HG02642 (cell line): Measurements from ENCODE around the gene APOM.
A peak's percentile ranks its signal among the peaks of the same experiment; 100 is the strongest.

Source experiments
- ATAC-seq: cut with Tn5 transposase; IDR thresholded peaks from one replicate; pipeline ENCODE4 v1.9.1; 2021; ENCODE audit warnings: mild to moderate bottlenecking; ENCODE audit not compliant: unreplicated experiment, poor library complexity

The APOM gene

GRCh38 chr6:31630177-31630934 is 25.3 kb upstream of the APOM start:
- ATAC-seq: no peak

- no peak for ATAC-seq
Observed at GRCh38 chr6:31631209-31631608, 24.5 kb upstream of the APOM start.

- ATAC-seq: no peak
Observed at GRCh38 chr6:31631681-31632278, 23.9 kb upstream of the APOM start.

GRCh38 chr6:31632279-31632946 is 23.3 kb upstream of the APOM start:
- ATAC-seq: no peak

GRCh38 chr6:31633447-31633846 is 22.2 kb upstream of the APOM start:
- no peak for ATAC-seq

- ATAC-seq: no peak
Observed at GRCh38 chr6:31634131-31634530, 21.6 kb upstream of the APOM start.

- ATAC-seq: no peak
Observed at GRCh38 chr6:31634969-31635575, 20.6 kb upstream of the APOM start.

GRCh38 chr6:31636698-31637596 is 18.7 kb upstream of the APOM start:
- ATAC-seq: no peak

- ATAC-seq: no peak
Observed at GRCh38 chr6:31639043-31639442, 16.7 kb upstream of the APOM start.

- no peak for ATAC-seq
Observed at GRCh38 chr6:31639449-31639861, 16.2 kb upstream of the APOM start.

GRCh38 chr6:31640612-31641011 is 15.1 kb upstream of the APOM start:
- no peak for ATAC-seq

- ATAC-seq: no peak
Observed at GRCh38 chr6:31641370-31641769, 14.3 kb upstream of the APOM start.

- ATAC-seq: no peak
Observed at GRCh38 chr6:31642798-31643570, 12.7 kb upstream of the APOM start.

GRCh38 chr6:31643818-31644454 is 11.8 kb upstream of the APOM start:
- ATAC-seq: no peak

- ATAC-seq: no peak
Observed at GRCh38 chr6:31645325-31645724, 10.4 kb upstream of the APOM start.

- peak; percentile 42 for ATAC-seq
Observed at GRCh38 chr6:31651602-31652191, 4.0 kb upstream of the APOM start.

- ATAC-seq: peak; percentile 60
Observed at GRCh38 chr6:31652925-31653724, 2.6 kb upstream of the APOM start.
